Cardiac muscle cell (in vitro differentiated cells and primary cell): ENCODE measurements around the gene TTC33. TPM values are rescaled to one million over a fixed set of nuclear protein-coding genes. Genes with fewer than 3 reads are reported as not detected.
A peak's percentile ranks its signal among the peaks of the same experiment; 100 is the strongest.
"Not testable (repeated sequence)": the region's sequence is repeated elsewhere in the genome, so short reads cannot be mapped to it uniquely, and the experiment has no call there.

Source experiments
- DNase-seq, 2 donors: peaks; one replicate each; pipeline versions ENCODE4 v3.0.0 to v3.0.0-alpha.2; 2010 to 2017; ENCODE audit warnings: low read depth in 1 of 2, low spot score in 1 of 2
- H3K27ac ChIP-seq: fragments of 200-600 bp; sonication (generic); 2 replicates; pipeline ENCODE4 v1.5.1; 2016
- H3K27me3 ChIP-seq: fragments of 200-600 bp; sonication (generic); 2 replicates; pipeline ENCODE4 v1.6.0; 2016; ENCODE audit warnings: control low read depth
- H3K36me3 ChIP-seq: fragments of 200-600 bp; sonication (generic); 2 replicates; pipeline ENCODE4 v1.5.1; 2016; ENCODE audit warnings: control low read depth
- H3K4me1 ChIP-seq: fragments of 200-600 bp; sonication (generic); 2 replicates; pipeline ENCODE4 v1.8.1; 2017; ENCODE audit warnings: low read depth, mild to moderate bottlenecking, mixed run types
- H3K4me3 ChIP-seq: fragments of 200-600 bp; sonication (generic); 2 replicates; pipeline ENCODE4 v1.5.1; 2016; ENCODE audit warnings: mild to moderate bottlenecking
- H3K9me3 ChIP-seq: fragments of 200-600 bp; sonication (generic); 2 replicates; pipeline ENCODE4 v1.5.1; 2017; ENCODE audit warnings: low read depth, mild to moderate bottlenecking, control low read depth
- CTCF ChIP-seq: IDR thresholded peaks from 2 replicates; pipeline ENCODE4 v1.5.1; 2012; ENCODE audit warnings: low read depth, mild to moderate bottlenecking, low read length
- polyA plus RNA-seq: library from polyadenylated mRNA; unstranded; fragments of >200 nt; fragmentation: Nextera tagmentation; extraction: Ambion mirVana; gene quantifications from 2 replicates; pipeline ENCODE4 v1.2.1, GENCODE V29; 2016
- total RNA-seq: library from RNA; depleted of rRNA; stranded (reverse); fragments of >200 nt; gene quantifications from 2 replicates; pipeline ENCODE4 v1.2.3, GENCODE V29; 2016

The TTC33 gene
- total and polyA plus RNA-seq, 2 experiments from 2014 or later = 16.3 to 46.7 TPM

DNA sequence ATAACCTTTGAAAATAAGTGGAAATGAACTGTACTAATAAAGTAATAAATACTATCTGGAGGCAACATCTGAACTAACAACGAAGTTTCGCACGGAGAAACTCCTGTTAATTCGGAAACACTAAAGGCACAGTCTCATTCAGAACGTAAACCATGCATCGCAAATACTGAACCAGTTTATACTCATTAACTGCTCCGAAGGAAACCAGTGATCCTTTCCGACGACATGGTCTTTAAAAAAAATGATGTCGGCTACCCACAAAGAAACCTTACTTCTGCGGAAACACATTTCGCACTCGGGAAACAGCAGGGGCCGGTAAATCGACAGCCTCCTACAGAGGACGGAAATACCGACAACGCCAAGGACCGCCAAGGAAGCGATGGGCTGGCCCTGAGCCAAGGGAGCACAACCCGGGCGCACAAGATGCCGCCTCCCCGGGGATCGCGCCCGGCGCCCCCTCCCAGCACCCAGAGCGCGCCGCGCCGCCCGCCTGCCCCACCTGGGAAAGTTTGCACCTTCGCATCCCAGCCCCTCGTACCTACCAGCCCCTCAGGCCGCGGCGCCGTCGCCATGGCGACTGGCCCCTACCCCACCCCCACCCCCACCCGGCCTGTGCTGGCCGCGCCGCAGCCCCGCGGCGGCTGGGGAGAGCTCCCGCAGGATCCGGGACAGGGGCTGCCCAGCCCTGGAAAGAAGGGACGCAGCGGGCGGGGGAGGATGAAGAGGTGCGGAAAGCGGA is 41.7 kb upstream of the TTC33 start:
- DNase-seq = peak; percentile 77 to 88
- Histone ChIP-seq H3K27me3 (no peaks in the 10 kb centered on the region), H3K36me3 (no peaks in the 10 kb centered on the region), H3K4me1 (peaks cover 8% of the 10 kb centered on the region), H3K27ac (peak overlapping the region; percentile 89), H3K4me3 (peak overlapping the region; percentile 87), H3K9me3 (no peaks in the 10 kb centered on the region)
- no peak for TF ChIP-seq CTCF

DNA sequence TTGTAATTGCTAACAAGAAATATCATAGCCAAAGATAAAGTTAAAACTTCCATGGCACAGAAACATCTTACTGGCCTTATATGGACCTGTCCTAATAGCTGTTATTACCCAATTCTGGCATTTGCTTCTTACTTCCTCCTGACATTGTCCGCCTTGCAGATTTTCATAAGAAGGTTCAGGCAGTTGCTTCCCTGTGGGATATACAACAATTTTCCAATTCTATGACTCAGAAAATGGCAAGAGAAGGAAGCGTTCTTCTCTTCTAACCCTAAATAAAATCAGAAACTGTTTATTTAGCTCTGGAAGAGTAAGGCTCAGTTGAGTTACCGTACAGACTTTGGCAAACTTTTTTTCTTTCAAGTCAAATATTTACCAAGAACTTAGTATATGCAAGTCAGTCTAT is 40.7 kb upstream of the TTC33 start:
- Histone ChIP-seq H3K4me3 (peak overlapping the region; percentile 87), H3K4me1 (peaks cover 8% of the 10 kb centered on the region), H3K9me3 (no peaks in the 10 kb centered on the region), H3K27me3 (no peaks in the 10 kb centered on the region), H3K27ac (no peak overlapping the region), H3K36me3 (no peaks in the 10 kb centered on the region)
- peak in 1 of 2 donors; percentile 86 for DNase-seq
- no peak for TF ChIP-seq CTCF

DNA sequence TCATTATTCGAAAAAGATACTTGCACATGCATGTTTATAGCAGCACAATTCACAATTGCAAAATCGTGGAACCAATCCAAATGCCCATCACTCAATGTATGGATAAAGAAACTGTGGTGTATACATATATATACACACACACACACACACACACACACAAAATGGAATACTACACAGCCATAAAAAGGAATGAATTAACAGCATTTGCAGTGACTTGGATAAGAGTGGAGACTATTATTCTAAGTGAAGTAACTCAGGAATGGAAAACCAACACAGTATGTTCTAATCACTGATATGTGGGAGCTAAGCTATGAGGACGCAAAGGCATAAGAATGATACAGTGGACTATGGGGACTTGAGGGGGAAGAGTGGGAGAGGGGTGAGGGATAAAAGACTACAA is 39.1 kb upstream of the TTC33 start:
- not testable (repeated sequence) for H3K27ac ChIP-seq, H3K4me1 ChIP-seq, H3K27me3 ChIP-seq, H3K4me3 ChIP-seq, H3K9me3 ChIP-seq, DNase-seq, H3K36me3 ChIP-seq

DNA sequence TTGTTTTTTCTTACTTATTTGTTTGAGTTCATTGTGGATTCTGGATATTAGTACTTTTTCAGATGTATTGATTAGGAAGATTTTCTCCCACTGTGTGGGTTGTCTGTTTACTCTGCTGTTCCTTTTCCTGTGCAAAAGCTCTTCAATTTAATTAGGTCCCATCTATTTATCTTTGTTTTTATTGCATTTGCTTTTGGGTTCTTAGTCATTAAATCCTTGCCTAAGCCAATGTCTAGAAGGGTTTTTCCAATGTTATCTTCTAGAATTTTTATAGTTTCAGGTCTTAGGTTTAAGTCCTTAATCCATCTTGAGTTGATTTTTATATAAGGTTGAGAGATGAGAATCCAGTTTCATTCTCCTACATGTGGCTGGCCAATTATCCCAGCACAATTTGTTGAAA is 38.6 kb upstream of the TTC33 start:
- not testable (repeated sequence) for H3K36me3 ChIP-seq, DNase-seq, H3K27ac ChIP-seq, H3K27me3 ChIP-seq, H3K4me3 ChIP-seq, H3K9me3 ChIP-seq, H3K4me1 ChIP-seq

- H3K36me3 ChIP-seq, H3K9me3 ChIP-seq, H3K4me1 ChIP-seq, DNase-seq, H3K4me3 ChIP-seq, H3K27ac ChIP-seq, H3K27me3 ChIP-seq: not testable (repeated sequence)
Measured at GRCh38 chr5:40792691-40793090, 36.9 kb upstream of the TTC33 start.

GRCh38 chr5:40791715-40792139 is 36.0 kb upstream of the TTC33 start:
- Histone ChIP-seq H3K27me3 (no peaks in the 10 kb centered on the region), H3K9me3 (no peaks in the 10 kb centered on the region), H3K4me1 (no peaks in the 10 kb centered on the region), H3K36me3 (no peaks in the 10 kb centered on the region), H3K4me3 (no peak overlapping the region), H3K27ac (no peak overlapping the region)
- TF ChIP-seq CTCF = no peak
- peak in 1 of 2 donors; percentile 35 for DNase-seq

DNA sequence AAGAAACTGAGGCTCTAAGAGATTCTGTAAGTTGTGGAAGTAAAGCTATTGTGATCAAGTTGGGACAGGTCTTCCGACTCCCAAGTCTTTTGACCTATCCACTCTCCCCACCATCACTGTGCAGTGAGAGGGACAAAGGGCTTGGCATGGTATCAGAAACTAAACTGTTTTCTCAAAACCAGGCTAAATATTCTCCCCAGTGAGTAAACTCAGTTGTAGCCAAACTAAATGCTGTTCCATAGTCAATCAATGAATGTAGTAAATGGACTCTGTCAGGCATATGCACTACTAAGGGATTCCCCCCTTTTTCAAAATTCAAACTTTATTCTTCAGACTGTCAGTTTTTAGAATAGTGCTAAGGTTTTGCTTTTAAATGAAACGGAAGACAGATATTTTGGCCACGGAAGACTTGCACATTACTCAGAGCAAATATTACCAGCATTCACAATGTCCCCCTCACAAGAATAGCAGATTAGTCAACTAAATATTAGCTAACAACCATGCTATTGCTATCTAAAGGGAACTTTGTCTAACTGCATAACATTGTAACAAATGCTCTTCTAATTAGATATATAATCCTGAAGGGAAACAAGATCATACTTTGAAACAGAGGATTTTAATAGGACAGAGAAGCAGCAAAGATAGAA is 35.3 kb upstream of the TTC33 start:
- H3K27ac ChIP-seq = no peak overlapping the region
- H3K27me3 ChIP-seq = no peaks in the 10 kb centered on the region
- no peak for TF ChIP-seq CTCF
- H3K4me3 ChIP-seq = no peak overlapping the region
- H3K36me3 ChIP-seq = no peaks in the 10 kb centered on the region
- no peak for DNase-seq
- H3K9me3 ChIP-seq = no peaks in the 10 kb centered on the region
- no peaks in the 10 kb centered on the region for H3K4me1 ChIP-seq

GRCh38 chr5:40788941-40789340 is 33.2 kb upstream of the TTC33 start:
- H3K27me3 ChIP-seq, H3K4me1 ChIP-seq, H3K4me3 ChIP-seq, DNase-seq, H3K36me3 ChIP-seq, H3K9me3 ChIP-seq: not testable (repeated sequence)
- peak overlapping the region; percentile 23 for H3K27ac ChIP-seq
